ENCODE data around the gene PARD3B. TPM values are rescaled to one million over a fixed set of nuclear protein-coding genes. Genes with fewer than 3 reads are reported as not detected.

Gene PARD3B
- polyA plus RNA-seq, 3 donors: not detected

GRCh38 chr2:204550751-204551511 lies 5.7 kb downstream of the PARD3B start:
- Histone ChIP-seq H3K79me2 (ENCODE audit: insufficient read depth, low read length) (no peaks in the 10 kb centered on the region), H3K4me1 (ENCODE audit: control insufficient read depth in 1 of 2, insufficient read depth in 2 of 2, low read length in 2 of 2) (peaks cover 1 to 4% of the 10 kb centered on the region in 2 donors), H3K27me3 (ENCODE audit: control insufficient read depth in 2 of 2, insufficient read depth in 2 of 2, low read length in 2 of 2) (peaks cover 6 to 11% of the 10 kb centered on the region in 2 donors), H3K27ac (ENCODE audit: low read depth in 1 of 2, low read length in 2 of 2) (no peak overlapping the region), H3K36me3 (replicated peaks in 1 of 2; ENCODE audit: control insufficient read depth in 1 of 2, insufficient read depth in 2 of 2, low read length in 2 of 2) (no peaks in the 10 kb centered on the region), H3K9ac (ENCODE audit: insufficient read depth, low read length, poor library complexity, severe bottlenecking) (no peak overlapping the region), H3K4me3 (replicated peaks in 1 of 3; ENCODE audit: low read depth in 2 of 3, low read length in 3 of 3) (no peak overlapping the region), H2AFZ (ENCODE audit: insufficient read depth, low read depth, low read length, poor library complexity, severe bottlenecking) (no peak overlapping the region), H4K20me1 (ENCODE audit: insufficient read depth, low read length) (no peaks in the 10 kb centered on the region), H3K9me3 (replicated peaks in 1 of 2; ENCODE audit: control insufficient read depth in 1 of 2, insufficient read depth in 1 of 2, low read length in 2 of 2) (no peaks in the 10 kb centered on the region), H3K4me2 (replicated peaks; ENCODE audit: extremely low read depth, low read length, poor library complexity, severe bottlenecking) (no peak overlapping the region)
- WGBS (ENCODE audit: insufficient coverage): 100% methylated on average over 1 of the region's 3 CpGs
- Mint-ChIP-seq H3K4me1 (peaks cover 3% of the 10 kb centered on the region), H3K4me3 (no peak overlapping the region), H3K36me3 (no peaks in the 10 kb centered on the region), H3K9me3 (peaks cover 0 to 6% (median 5%) of the 10 kb centered on the region in 7 donors), H3K27ac (no peak overlapping the region), H3K27me3 (ENCODE audit: low read depth in 3 of 3) (peaks cover 9 to 13% (median 11%) of the 10 kb centered on the region in 3 donors)
- DNase-seq: no peak
- TF ChIP-seq, protein P1, sequence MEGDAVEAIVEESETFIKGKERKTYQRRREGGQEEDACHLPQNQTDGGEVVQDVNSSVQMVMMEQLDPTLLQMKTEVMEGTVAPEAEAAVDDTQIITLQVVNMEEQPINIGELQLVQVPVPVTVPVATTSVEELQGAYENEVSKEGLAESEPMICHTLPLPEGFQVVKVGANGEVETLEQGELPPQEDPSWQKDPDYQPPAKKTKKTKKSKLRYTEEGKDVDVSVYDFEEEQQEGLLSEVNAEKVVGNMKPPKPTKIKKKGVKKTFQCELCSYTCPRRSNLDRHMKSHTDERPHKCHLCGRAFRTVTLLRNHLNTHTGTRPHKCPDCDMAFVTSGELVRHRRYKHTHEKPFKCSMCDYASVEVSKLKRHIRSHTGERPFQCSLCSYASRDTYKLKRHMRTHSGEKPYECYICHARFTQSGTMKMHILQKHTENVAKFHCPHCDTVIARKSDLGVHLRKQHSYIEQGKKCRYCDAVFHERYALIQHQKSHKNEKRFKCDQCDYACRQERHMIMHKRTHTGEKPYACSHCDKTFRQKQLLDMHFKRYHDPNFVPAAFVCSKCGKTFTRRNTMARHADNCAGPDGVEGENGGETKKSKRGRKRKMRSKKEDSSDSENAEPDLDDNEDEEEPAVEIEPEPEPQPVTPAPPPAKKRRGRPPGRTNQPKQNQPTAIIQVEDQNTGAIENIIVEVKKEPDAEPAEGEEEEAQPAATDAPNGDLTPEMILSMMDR (IDR thresholded peaks at IDR 0.05): no peak
- intact Hi-C loops (cut with micrococcal nuclease): no loop called here

DNA sequence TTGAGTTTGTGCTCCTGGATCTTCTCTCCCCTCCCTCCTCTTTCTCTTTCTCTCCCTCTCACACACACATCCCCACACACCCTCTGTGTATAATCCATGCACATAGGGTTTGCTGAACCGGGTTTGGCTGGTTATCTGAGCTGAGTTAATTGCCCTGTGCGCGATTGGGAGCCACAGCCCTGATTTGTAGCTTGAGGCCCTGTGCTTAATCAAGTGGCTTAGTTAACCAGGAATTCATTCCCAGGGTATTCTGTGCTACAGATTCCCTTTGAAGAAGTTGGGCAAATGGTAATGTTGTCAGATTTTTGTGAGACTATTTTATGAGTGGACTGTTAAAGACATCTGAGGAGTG lies 6.2 kb downstream of the PARD3B start:
- H3K4me2 ChIP-seq (replicated peaks; ENCODE audit: extremely low read depth, low read length, poor library complexity, severe bottlenecking): no peak overlapping the region
- H3K36me3 ChIP-seq (replicated peaks in 1 of 2; ENCODE audit: control insufficient read depth in 1 of 2, insufficient read depth in 2 of 2, low read length in 2 of 2): no peaks in the 10 kb centered on the region
- WGBS (ENCODE audit: insufficient coverage): no CpG with 5 or more reads among the region's 3 CpGs
- no peak overlapping the region for H2AFZ ChIP-seq (ENCODE audit: insufficient read depth, low read depth, low read length, poor library complexity, severe bottlenecking)
- intact Hi-C loops (cut with micrococcal nuclease): no loop called here
- no peaks in the 10 kb centered on the region for H3K79me2 ChIP-seq (ENCODE audit: insufficient read depth, low read length)
- H3K27me3 ChIP-seq (ENCODE audit: control insufficient read depth in 2 of 2, insufficient read depth in 2 of 2, low read length in 2 of 2): peaks cover 2 to 5% of the 10 kb centered on the region in 2 donors
- no peak overlapping the region for H3K27ac ChIP-seq (ENCODE audit: low read depth in 1 of 2, low read length in 2 of 2)
- peaks cover 0 to 6% (median 2%) of the 10 kb centered on the region in 7 donors for H3K9me3 Mint-ChIP-seq
- no peaks in the 10 kb centered on the region for H4K20me1 ChIP-seq (ENCODE audit: insufficient read depth, low read length)
- H3K27ac Mint-ChIP-seq: no peak overlapping the region
- TF ChIP-seq, protein P1 (IDR thresholded peaks at IDR 0.05): no peak
- H3K9ac ChIP-seq (ENCODE audit: insufficient read depth, low read length, poor library complexity, severe bottlenecking): no peak overlapping the region
- DNase-seq: no peak
- H3K4me1 Mint-ChIP-seq: no peaks in the 10 kb centered on the region
- no peak overlapping the region for H3K4me3 Mint-ChIP-seq
- H3K27me3 Mint-ChIP-seq (ENCODE audit: low read depth in 3 of 3): peaks cover 4 to 9% (median 5%) of the 10 kb centered on the region in 3 donors
- H3K9me3 ChIP-seq (replicated peaks in 1 of 2; ENCODE audit: control insufficient read depth in 1 of 2, insufficient read depth in 1 of 2, low read length in 2 of 2): no peaks in the 10 kb centered on the region
- H3K4me3 ChIP-seq (replicated peaks in 1 of 3; ENCODE audit: low read depth in 2 of 3, low read length in 3 of 3): no peak overlapping the region
- no peaks in the 10 kb centered on the region for H3K4me1 ChIP-seq (ENCODE audit: control insufficient read depth in 1 of 2, insufficient read depth in 2 of 2, low read length in 2 of 2)
- H3K36me3 Mint-ChIP-seq: no peaks in the 10 kb centered on the region

Data from CD14-positive monocyte (primary cell).